Ishikawa (cell line): ENCODE results near the gene XRRA1.

ENCODE experiments used
- CEBPB ChIP-seq: IDR thresholded peaks from 2 replicates; pipeline ENCODE4 v1.6.1; 2012
- CREB1 ChIP-seq: IDR thresholded peaks from 2 replicates; pipeline ENCODE4 v1.6.1; 2012; ENCODE audit warnings: low read depth
- EGR1 ChIP-seq: IDR thresholded peaks from 2 replicates; pipeline ENCODE4 v1.6.1; 2012
- EP300 ChIP-seq: IDR thresholded peaks from 2 replicates; pipeline ENCODE4 v1.6.1; 2012; ENCODE audit warnings: borderline replicate concordance
- FOXM1 ChIP-seq: IDR thresholded peaks from 2 replicates; pipeline ENCODE4 v1.6.1; 2012; ENCODE audit warnings: low read depth, borderline replicate concordance
- MAX ChIP-seq: IDR thresholded peaks from 2 replicates; pipeline ENCODE4 v1.6.1; 2012
- NFIC ChIP-seq: IDR thresholded peaks from 2 replicates; pipeline ENCODE4 v1.6.1; 2012
- RAD21 ChIP-seq: IDR thresholded peaks from 2 replicates; pipeline ENCODE4 v1.6.1; 2012; ENCODE audit warnings: low read depth
- REST ChIP-seq: IDR thresholded peaks from 2 replicates; pipeline ENCODE4 v1.6.1; 2012; ENCODE audit warnings: low read depth, mild to moderate bottlenecking
- TAF1 ChIP-seq: IDR thresholded peaks from 2 replicates; pipeline ENCODE4 v1.6.1; 2012; ENCODE audit warnings: low read depth, mild to moderate bottlenecking
- TCF12 ChIP-seq: IDR thresholded peaks from 2 replicates; pipeline ENCODE4 v1.6.1; 2012; ENCODE audit warnings: low read depth
- TEAD4 ChIP-seq: IDR thresholded peaks from 2 replicates; pipeline ENCODE4 v1.6.1; 2012
- USF1 ChIP-seq: IDR thresholded peaks from 2 replicates; pipeline ENCODE4 v1.6.1; 2012
- YY1 ChIP-seq: IDR thresholded peaks from 2 replicates; pipeline ENCODE4 v1.6.1; 2012; ENCODE audit warnings: low read depth
- ZBTB7A ChIP-seq: IDR thresholded peaks from 2 replicates; pipeline ENCODE4 v1.6.1; 2012; ENCODE audit warnings: low read depth

XRRA1 gene

GRCh38 chr11:74954199-74954598 lies 5.3 kb upstream of the XRRA1 start:
- TF ChIP-seq RAD21: no peak
- TF ChIP-seq EGR1: no peak
- no peak for TF ChIP-seq USF1
- no peak for TF ChIP-seq FOXM1
- TF ChIP-seq CREB1: no peak
- no peak for TF ChIP-seq NFIC
- TF ChIP-seq TEAD4: no peak
- no peak for TF ChIP-seq CEBPB

GRCh38 chr11:74953451-74953850 lies 4.6 kb upstream of the XRRA1 start:
- no peak for TF ChIP-seq TEAD4
- TF ChIP-seq CREB1: no peak
- TF ChIP-seq CEBPB: no peak
- TF ChIP-seq REST: no peak
- no peak for TF ChIP-seq EP300
- TF ChIP-seq MAX: no peak
- TF ChIP-seq ZBTB7A: no peak

- no peak for TF ChIP-seq CREB1
- no peak for TF ChIP-seq NFIC
- TF ChIP-seq TEAD4: no peak
- TF ChIP-seq EP300: no peak
- no peak for TF ChIP-seq TCF12
- no peak for TF ChIP-seq MAX
- TF ChIP-seq RAD21: no peak
- no peak for TF ChIP-seq CEBPB
- TF ChIP-seq YY1: no peak
- no peak for TF ChIP-seq ZBTB7A
- no peak for TF ChIP-seq EGR1
- TF ChIP-seq TAF1: no peak
- no peak for TF ChIP-seq REST
- TF ChIP-seq FOXM1: no peak
- TF ChIP-seq USF1: no peak
Measured at GRCh38 chr11:74952752-74953151, 3.9 kb upstream of the XRRA1 start.

- TF ChIP-seq EP300 (no peak), TEAD4 (no peak), FOXM1 (no peak), CEBPB (no peak), RAD21 (no peak), MAX (no peak), REST (no peak), EGR1 (no peak), ZBTB7A (no peak), USF1 (no peak), TCF12 (no peak), TAF1 (no peak), NFIC (no peak), YY1 (no peak), CREB1 (no peak)
Measured at GRCh38 chr11:74951226-74951625, 2.3 kb upstream of the XRRA1 start.
